ENCODE data around the gene HOXB8. TPM values are rescaled to one million over a fixed set of nuclear protein-coding genes. Genes with fewer than 3 reads are reported as not detected.
A peak's percentile ranks its signal among the peaks of the same experiment; 100 is the strongest.

HOXB8 gene
- total RNA-seq, 1 donor from 2014 or later: 1.2 TPM

DNA sequence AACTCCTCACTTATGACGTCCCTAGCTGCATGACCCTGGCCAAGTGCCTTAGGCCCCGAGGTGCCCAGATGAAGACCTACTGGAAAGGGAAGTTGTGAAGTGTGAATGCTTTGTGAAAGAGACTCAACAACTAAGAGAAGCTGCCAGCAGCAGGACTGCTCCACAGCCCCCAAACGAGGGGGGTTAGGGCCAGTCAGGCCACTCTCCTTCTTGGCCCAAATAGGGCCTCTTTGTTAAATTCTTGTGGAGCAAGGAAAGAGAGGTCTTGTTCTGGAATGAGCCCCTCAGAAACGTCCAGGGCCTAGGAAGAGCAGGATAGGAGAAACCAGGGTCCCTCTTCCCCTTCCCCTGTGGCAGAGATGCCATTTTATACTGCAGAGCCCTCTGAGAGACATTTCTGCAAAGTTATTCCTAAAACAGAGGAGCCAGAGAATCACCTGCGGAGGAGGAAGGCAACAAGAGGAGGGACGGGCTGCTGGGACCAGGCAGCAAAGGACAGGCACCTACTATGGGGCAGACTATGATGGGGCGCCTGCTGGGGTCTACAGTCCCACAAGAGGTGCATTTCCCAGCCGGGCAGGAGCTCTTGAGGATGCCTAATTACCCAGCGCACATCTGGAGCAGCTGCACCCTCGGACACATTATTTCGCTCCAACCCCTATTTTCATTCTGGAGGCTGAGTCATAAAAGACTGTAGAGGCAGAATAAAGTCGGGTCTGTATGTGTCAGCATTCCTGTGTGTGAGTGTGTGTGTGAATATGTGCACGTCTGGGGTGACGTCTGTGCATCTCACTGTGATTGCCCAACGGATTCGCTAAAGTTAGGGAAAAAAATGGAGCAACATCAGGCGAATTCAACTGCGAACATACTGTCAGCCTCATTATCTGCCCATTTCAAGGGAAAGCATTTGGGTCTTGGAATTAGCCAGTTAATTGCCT, 22.5 kb upstream of the HOXB8 start:
- DNase-seq: no peak

DNA sequence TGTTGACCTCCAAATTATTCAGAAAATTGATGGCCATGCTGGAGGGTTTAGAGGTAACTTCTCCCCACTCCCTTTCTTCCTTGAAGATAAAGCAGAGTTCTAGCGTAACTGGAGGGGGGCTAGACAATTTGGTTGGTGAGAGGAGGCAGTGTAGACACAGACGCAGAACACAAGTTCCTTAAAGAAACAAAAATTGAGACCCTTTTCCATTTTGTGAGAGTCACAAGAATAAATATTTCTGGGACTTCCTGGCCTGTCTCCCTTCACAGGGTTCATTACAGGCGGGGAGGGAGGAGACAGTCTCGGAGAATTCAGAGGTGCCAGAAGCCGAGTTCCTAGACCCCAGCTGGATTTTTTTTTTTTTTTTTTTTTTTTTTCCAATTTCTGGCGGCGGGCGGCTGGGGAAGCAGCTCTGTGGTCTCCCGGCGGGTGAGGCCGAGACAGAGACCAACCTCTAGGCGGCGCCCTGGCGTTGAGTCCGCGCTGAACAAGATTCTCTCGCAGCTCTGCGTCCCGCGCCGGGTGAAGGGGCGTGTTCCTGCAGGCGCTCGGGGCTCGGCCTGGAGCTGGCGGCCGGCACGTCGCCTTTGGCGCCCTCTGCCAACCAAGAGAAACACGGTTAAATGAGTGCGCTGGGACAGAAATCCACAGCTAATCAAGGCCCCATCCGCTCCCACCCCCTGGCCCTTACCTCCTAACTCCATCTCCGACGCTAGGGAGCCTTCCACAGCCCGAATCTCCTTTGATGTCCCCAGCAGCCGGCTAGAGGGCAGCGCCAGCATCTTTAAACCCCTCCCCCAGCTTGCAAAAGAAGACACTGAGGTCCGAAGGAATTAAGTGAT, 21.3 kb upstream of the HOXB8 start:
- DNase-seq: peak; percentile 97

- DNase-seq: no peak
Measured at GRCh38 chr17:48634493-48635208, 19.6 kb upstream of the HOXB8 start.

DNA sequence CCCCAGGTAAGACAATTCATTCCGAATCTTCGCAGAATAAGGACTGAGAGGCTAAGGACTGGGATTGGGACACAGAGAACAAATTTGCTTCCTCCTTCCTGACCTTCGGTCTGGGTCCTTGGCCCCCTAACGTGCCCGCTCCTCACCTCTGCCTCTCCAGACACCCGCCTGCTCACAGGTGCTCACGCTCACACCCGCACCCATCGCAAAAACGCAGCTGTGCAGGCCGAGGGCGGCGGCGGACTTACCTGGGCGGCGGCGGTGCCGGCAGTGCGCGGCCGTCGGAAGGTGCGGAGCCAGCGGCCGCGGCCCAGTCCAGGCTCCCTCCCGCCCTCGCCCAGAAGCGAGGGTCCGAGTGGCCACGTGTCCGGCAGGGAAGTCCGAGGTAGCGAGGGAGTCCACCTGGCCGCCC, 18.2 kb upstream of the HOXB8 start:
- no peak for DNase-seq

DNA sequence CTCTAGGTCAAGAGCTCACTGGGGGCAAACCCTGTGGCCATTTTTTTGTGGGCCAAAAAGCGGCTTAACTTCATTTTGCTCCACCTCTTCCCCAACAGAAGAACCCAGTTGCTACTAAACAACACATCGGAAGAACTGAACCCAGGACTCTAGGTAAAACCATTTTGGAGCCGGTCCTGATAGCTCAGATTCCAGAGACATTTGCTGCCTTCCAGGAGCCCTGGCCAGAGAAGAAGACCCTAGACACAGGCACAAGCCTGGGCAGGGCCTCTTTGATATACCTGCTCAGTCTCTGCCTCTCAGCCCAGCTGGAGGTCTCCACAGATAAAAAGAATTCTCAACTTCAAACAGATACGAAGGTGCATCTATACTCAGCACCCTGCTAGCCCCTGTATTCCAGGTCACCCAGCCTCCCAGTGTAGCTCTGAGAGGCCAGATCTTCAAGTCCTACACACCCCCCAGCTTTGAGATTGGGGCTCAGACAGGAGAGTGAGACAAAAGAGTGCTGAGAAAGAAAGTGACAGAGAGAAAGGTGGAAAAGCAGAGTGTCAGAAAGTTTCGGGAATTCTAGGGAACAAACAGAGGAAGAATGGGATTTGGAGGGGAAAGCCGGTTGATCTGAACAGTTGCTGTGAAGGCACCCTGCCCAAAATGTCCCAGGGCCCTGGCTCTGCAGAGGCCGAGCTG, 17.6 kb upstream of the HOXB8 start:
- no peak for DNase-seq

- DNase-seq: no peak
Measured at GRCh38 chr17:48631693-48632578, 16.8 kb upstream of the HOXB8 start.

- no peak for DNase-seq
Measured at GRCh38 chr17:48630925-48631692, 16.0 kb upstream of the HOXB8 start.

- DNase-seq: no peak
Measured at GRCh38 chr17:48630009-48630924, 15.2 kb upstream of the HOXB8 start.

GRCh38 chr17:48629411-48629759, 14.3 kb upstream of the HOXB8 start:
- no peak for DNase-seq

GRCh38 chr17:48628649-48629410, 13.7 kb upstream of the HOXB8 start:
- no peak for DNase-seq

DNA sequence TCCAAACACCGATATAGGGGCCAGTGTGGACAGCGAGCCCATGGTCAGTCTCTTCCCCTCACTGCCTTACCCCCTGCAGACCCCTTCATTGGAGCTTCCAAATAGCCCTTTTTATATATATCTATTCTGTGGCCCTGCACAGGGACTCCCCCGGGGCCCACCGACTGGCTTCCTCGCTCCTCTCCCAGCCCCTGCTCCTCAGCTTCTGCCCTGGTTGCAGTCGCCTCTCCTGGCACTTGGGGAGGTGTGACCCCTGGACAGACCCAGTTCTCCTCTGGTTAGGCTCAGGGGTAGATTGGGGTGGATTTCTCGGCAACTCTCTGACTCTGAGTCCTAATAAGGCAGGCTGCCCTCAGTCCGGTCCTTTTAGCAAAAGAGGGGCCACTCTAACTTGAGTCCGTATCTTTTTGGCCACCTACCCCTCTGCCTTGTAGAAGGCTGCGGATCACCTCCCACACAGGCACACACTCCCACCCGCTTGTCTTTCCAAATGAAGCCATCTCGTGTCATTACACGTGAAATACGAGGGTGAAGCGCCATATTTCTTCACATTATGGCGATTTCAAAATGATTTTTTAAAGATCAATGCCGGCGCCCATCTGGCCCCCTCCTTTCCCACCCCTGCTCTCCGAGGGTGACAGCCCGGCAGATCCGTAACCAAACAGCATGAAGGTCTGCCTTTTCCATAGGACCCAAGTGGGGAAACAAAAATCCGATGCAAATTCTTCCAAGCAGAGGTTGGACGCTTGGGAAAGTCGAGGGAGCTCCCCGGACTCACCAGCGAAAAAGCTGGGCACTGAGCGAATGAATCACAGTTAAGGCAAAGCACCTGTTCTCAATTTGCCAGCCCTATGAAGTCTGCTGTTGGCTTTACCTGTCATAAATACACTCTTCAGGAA, 12.8 kb upstream of the HOXB8 start:
- DNase-seq: no peak

- DNase-seq: no peak
Measured at GRCh38 chr17:48627118-48627597, 12.1 kb upstream of the HOXB8 start.

GRCh38 chr17:48626245-48627117, 11.4 kb upstream of the HOXB8 start, which contains the start of gene HOXB9:
HOXB9 (minus strand) TSS chr17:48626358; CDS start chr17:48626269, 89 bp downstream.
- peak; percentile 57 for DNase-seq

DNA sequence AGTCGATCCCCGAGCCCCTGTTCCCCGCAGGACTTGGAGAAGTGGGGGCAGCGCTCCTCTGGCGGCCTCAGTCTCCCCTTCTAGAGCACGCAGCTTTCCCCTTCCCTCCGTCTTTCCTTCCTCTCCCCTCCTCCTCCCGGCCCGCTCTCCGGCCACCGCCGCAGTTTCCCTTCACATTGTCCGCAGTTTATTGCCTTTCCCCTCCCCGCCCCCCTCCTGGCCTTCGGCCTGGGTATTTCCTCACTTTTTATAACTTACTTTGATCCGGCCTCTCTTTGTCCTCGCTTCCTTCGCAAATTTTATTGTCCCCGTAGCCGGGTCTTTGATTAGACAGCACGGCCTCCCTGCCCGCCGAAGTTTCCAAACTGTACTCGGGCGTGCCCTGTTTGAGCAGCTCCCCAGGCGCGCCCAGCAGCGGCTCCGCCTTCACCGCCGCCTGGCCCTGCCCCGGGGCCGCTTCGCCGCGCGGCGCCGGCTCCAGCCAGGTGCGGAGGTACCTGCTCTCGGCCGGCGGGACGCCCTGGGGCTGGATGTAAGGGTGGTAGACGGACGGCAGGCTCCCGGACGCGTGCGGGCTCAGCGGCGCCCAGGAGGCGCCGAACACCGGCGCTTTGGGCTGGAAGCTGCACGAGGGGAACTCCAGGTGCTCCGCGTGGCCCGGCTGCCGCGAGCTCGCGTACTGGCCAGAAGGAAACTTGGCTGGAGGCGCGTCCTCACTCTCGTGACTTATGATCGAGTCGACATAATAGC, 10.6 kb upstream of the HOXB8 start:
- DNase-seq: peak; percentile 60
